HG03378 (cell line): ENCODE measurements around the gene CEP104.

Experiments used
- ATAC-seq: cut with Tn5 transposase; IDR thresholded peaks from one replicate; pipeline ENCODE4 v1.9.1; 2021; ENCODE audit warnings: mild to moderate bottlenecking, moderate library complexity; ENCODE audit not compliant: unreplicated experiment

The CEP104 gene

GRCh38 chr1:3856923-3857790, at the start of gene CEP104, which contains the start of gene DFFB:
CEP104 (minus strand) TSS chr1:3857211; CDS start chr1:3852407, 4,804 bp downstream.
DFFB (plus strand) TSS chr1:3857476; CDS start chr1:3857604, 128 bp downstream.
- peak; percentile 86 for ATAC-seq

GRCh38 chr1:3906672-3907020, 49.6 kb upstream of the CEP104 start:
- ATAC-seq: no peak

- ATAC-seq: no peak
These were observed 49.1 kb upstream of the CEP104 start for GRCh38 chr1:3905953-3906671.

- ATAC-seq: no peak
These were observed 48.4 kb upstream of the CEP104 start for GRCh38 chr1:3905266-3905952.

GRCh38 chr1:3904843-3905185, 47.8 kb upstream of the CEP104 start:
- no peak for ATAC-seq

- ATAC-seq: no peak
These were observed 47.2 kb upstream of the CEP104 start for GRCh38 chr1:3904006-3904842.

- ATAC-seq: no peak
These were observed 46.4 kb upstream of the CEP104 start for GRCh38 chr1:3903141-3904005.

GRCh38 chr1:3902571-3903091, 45.6 kb upstream of the CEP104 start:
- ATAC-seq: no peak

- no peak for ATAC-seq
These were observed 45.1 kb upstream of the CEP104 start for GRCh38 chr1:3902111-3902511.

GRCh38 chr1:3900969-3901529, 44.0 kb upstream of the CEP104 start:
- peak; percentile 35 for ATAC-seq

- ATAC-seq: peak; percentile 62
These were observed 43.3 kb upstream of the CEP104 start, which contains the start of gene C1orf174 for GRCh38 chr1:3900150-3900968. C1orf174 (minus strand) TSS chr1:3900272; CDS start chr1:3900186, 86 bp downstream.

- ATAC-seq: peak; percentile 22
These were observed 42.7 kb upstream of the CEP104 start for GRCh38 chr1:3899754-3900149.

- ATAC-seq: no peak
These were observed 42.2 kb upstream of the CEP104 start for GRCh38 chr1:3898994-3899753.

GRCh38 chr1:3898475-3898735, 41.4 kb upstream of the CEP104 start:
- ATAC-seq: no peak

- ATAC-seq: no peak
These were observed 39.5 kb upstream of the CEP104 start for GRCh38 chr1:3896396-3897000.

GRCh38 chr1:3895951-3896325, 38.9 kb upstream of the CEP104 start:
- no peak for ATAC-seq

- no peak for ATAC-seq
These were observed 38.4 kb upstream of the CEP104 start for GRCh38 chr1:3895279-3895950.
